WTC11 (cell line): ENCODE measurements around the gene CNPY4.
A peak's percentile ranks its signal among the peaks of the same experiment; 100 is the strongest.

Source experiments
- AR ChIP-seq: fragments of 250-450 bp; sonication (Bioruptor Pico); IDR thresholded peaks from 2 replicates; pipeline ENCODE4 v1.9.0; 2021; ENCODE audit warnings: mild to moderate bottlenecking
- CREB1 ChIP-seq: sonication (generic); formaldehyde crosslinking; IDR thresholded peaks from 2 replicates; pipeline ENCODE4 v1.8.0; 2023; ENCODE audit warnings: mild to moderate bottlenecking, missing genetic modification reagents
- CTCF ChIP-seq: fragments of 200-600 bp; IDR thresholded peaks from 2 replicates; pipeline ENCODE4 v1.8.0; 2022; ENCODE audit warnings: antibody characterized with exemption
- IRF1 ChIP-seq: sonication (generic); formaldehyde crosslinking; IDR thresholded peaks from 2 replicates; pipeline ENCODE4 v1.8.0; 2023; ENCODE audit warnings: missing genetic modification reagents
- NFYB ChIP-seq: sonication (generic); formaldehyde crosslinking; conservative IDR thresholded peaks from 2 replicates; pipeline ENCODE4 v1.8.0; 2022; ENCODE audit warnings: low read depth, missing genetic modification reagents
- PRDM15 ChIP-seq: sonication (generic); formaldehyde crosslinking; IDR thresholded peaks from 2 replicates; pipeline ENCODE4 v1.8.0; 2022; ENCODE audit warnings: missing genetic modification reagents
- PRRX2 ChIP-seq: fragments of 250-450 bp; sonication (Bioruptor Pico); IDR thresholded peaks from 2 replicates; pipeline ENCODE4 v1.8.0; 2021; ENCODE audit warnings: mild to moderate bottlenecking
- SP1 ChIP-seq: sonication (generic); formaldehyde crosslinking; conservative IDR thresholded peaks from 2 replicates; pipeline ENCODE4 v1.8.1; 2022; ENCODE audit warnings: missing genetic modification reagents
- TEAD4 ChIP-seq: sonication (generic); formaldehyde crosslinking; IDR thresholded peaks from 2 replicates; pipeline ENCODE4 v1.8.0; 2022; ENCODE audit warnings: mild to moderate bottlenecking, missing genetic modification reagents
- USF2 ChIP-seq: sonication (generic); formaldehyde crosslinking; IDR thresholded peaks from 2 replicates; pipeline ENCODE4 v1.8.1; 2023; ENCODE audit warnings: mild to moderate bottlenecking, missing genetic modification reagents, moderate library complexity
- ZNF121 ChIP-seq: sonication (generic); formaldehyde crosslinking; IDR thresholded peaks from 2 replicates; pipeline ENCODE4 v1.8.0; 2023; ENCODE audit warnings: missing genetic modification reagents

- TF ChIP-seq CTCF (peak; percentile 80), ZNF121 (CRISPR knock-in tag) (no peak), SP1 (no peak), USF2 (CRISPR knock-in tag) (no peak), CREB1 (CRISPR knock-in tag) (no peak), PRDM15 (CRISPR knock-in tag) (no peak), IRF1 (CRISPR knock-in tag) (no peak), TEAD4 (CRISPR knock-in tag) (no peak), NFYB (CRISPR knock-in tag) (no peak), PRRX2 (CRISPR knock-in tag) (no peak), AR (no peak)
These were observed 13.3 kb downstream of the CNPY4 start for GRCh38 chr7:100132697-100133151.
